Calu3 (cell line): ENCODE results near the gene RABGAP1L. TPM values are rescaled to one million over a fixed set of nuclear protein-coding genes. Genes with fewer than 3 reads are reported as not detected.

ENCODE experiments used
- Bru-seq: library from RNA; stranded (reverse); fragments of 400-500 nt; gene quantifications from one replicate; lab custom pipeline; 2021; lab: Mats Ljungman, UMichigan
- BruChase-seq, 2 experiments: library from RNA; stranded (reverse); fragments of 400-500 nt; gene quantifications; one replicate each; lab custom pipeline; 2021; lab: Mats Ljungman, UMichigan
- BruUV-seq: library from RNA; stranded (reverse); fragments of 400-500 nt; replicated peaks from 2 replicates; lab custom pipeline; 2021; lab: Mats Ljungman, UMichigan
- CTCF ChIA-PET: fragments of 300-600 bp; sonication (Branson Sonifier 250); formaldehyde crosslinking; loops from one replicate; lab custom pipeline; 2022; ENCODE audit warnings: antibody characterized with exemption; lab: Charles Lee
- DNase-seq: peaks from one replicate; pipeline ENCODE4 v3.0.0; 2022
- H3K27ac Mint-ChIP-seq: one replicate; pipeline ENCODE4 v1.8.0; 2022; ENCODE audit warnings: mixed read lengths; ENCODE audit not compliant: unreplicated experiment
- H3K27me3 Mint-ChIP-seq: one replicate; pipeline ENCODE4 v1.8.0; 2022; ENCODE audit warnings: mixed read lengths; ENCODE audit not compliant: unreplicated experiment
- H3K36me3 Mint-ChIP-seq: one replicate; pipeline ENCODE4 v1.8.0; 2022; ENCODE audit warnings: mild to moderate bottlenecking, moderate library complexity, mixed read lengths; ENCODE audit not compliant: insufficient read depth, unreplicated experiment
- H3K4me1 Mint-ChIP-seq: one replicate; pipeline ENCODE4 v1.8.0; 2022; ENCODE audit warnings: mild to moderate bottlenecking, low read depth, mixed read lengths; ENCODE audit not compliant: unreplicated experiment
- H3K4me3 Mint-ChIP-seq: one replicate; pipeline ENCODE4 v1.8.0; 2022; ENCODE audit warnings: mild to moderate bottlenecking, low read depth, moderate library complexity, mixed read lengths; ENCODE audit not compliant: unreplicated experiment
- H3K9me3 Mint-ChIP-seq: one replicate; pipeline ENCODE4 v1.8.0; 2022; ENCODE audit warnings: low read depth, mixed read lengths; ENCODE audit not compliant: unreplicated experiment
- CTCF ChIP-seq: fragments of 200-600 bp; IDR thresholded peaks from one replicate; pipeline ENCODE4 v1.8.0; 2022; ENCODE audit warnings: antibody characterized with exemption; ENCODE audit not compliant: unreplicated experiment
- intact Hi-C: fragments of 100-400 bp; cut with micrococcal nuclease; formaldehyde crosslinking; loops from one replicate; pipeline ENCODE4 v1.10.0; 2022; ENCODE audit not compliant: unreplicated experiment
- long read RNA-seq: library from polyadenylated mRNA; stranded (forward); transcript quantifications from one replicate; pipeline ENCODE4 v2.0.0, GENCODE V29; 2022
- total RNA-seq: library from RNA; stranded (reverse); gene quantifications from 2 replicates; pipeline ENCODE4 v1.2.3, GENCODE V29; 2022

RABGAP1L gene
- total RNA-seq (132 and 135 TPM in 2 replicates), Bru-seq, nascent RNA (percentile 83 among the genes with signal in this experiment), BruChase-seq, experiment 1, labeled RNA remaining after a 6-hour chase (percentile 76 among the genes with signal in this experiment), BruChase-seq, experiment 2, labeled RNA remaining after a 2-hour chase (percentile 75 among the genes with signal in this experiment)
- long read RNA-seq, full-length matches to known transcripts = 41 of 100 reads
- long read RNA-seq, partial matches to known transcripts = 10 of 100 reads
- long read RNA-seq, other reads (novel, unspliced or antisense) = 49 of 100 reads

DNA sequence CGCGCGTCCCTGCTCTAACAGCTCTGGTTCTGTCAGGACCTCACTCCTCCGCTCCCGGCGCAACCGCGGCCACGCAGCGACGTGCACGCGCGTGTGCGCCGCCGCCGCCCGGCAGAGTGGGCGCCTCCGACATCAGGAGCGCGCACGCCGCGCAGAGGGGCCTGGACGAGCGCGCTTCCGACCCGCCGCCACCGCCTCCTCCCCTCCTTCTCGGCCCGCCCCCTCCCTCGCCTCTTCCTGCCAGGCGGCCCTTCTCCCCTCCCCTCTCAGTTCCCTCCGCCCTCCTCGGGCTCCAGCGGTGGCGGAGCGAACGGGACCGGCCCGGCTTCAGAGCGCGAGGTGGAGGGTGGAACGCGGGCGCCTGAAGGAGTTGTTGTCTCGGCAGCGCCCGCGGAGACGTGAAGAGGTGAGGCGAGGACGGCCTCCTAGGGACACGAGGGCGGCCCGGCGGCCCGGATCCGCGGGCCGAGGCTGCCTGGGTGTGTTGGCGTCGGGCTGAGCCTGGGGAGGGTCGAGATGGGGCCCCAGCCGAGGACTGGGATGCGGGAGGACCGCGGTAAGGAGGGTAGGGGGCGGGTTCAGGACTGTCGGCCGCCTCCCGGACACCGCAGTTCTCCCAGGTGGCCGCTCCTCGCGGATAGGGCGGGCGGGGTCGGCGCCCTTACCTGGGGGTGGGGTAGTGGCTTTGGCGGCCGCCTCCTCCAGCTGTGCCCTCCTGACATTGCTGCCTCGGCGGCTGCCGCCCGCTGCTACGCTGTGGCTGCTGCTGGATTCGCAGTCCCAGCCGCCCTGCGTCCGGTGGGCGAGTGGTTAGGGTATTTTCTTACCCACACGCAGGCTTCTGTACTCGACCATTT is at the start of gene RABGAP1L:
Gene RABGAP1L (plus strand): TSS at position 269 of the 857 bp plus-strand sequence.
- no TSS peak for BruUV-seq
- peak; percentile 96 for DNase-seq
- Mint-ChIP-seq H3K4me1 (peaks cover 36% of the 10 kb centered on the region), H3K27ac (peak within 1 kb of the TSS; percentile 78), H3K27me3 (no peaks in the 10 kb centered on the region), H3K9me3 (no peaks in the 10 kb centered on the region), H3K4me3 (peak within 1 kb of the TSS; percentile 100), H3K36me3 (peaks cover 23% of the 10 kb centered on the region)
- intact Hi-C loops = loop anchor here (10.0 kb wide), 1 partner anchor 135 kb away; the partner anchor contains the start of gene RC3H1
- CTCF ChIA-PET = interaction anchor here (0.6 kb wide), 1 partner anchor 220 kb away, joined by 3 read pairs; no protein-coding TSS in a partner anchor
- TF ChIP-seq CTCF = no peak

GRCh38 chr1:174110053-174110452 is 49.3 kb upstream of the RABGAP1L start:
- H3K9me3 Mint-ChIP-seq = no peaks in the 10 kb centered on the region
- H3K36me3 Mint-ChIP-seq = no peaks in the 10 kb centered on the region
- intact Hi-C loops = loop anchor here (5.0 kb wide), 1 partner anchor 107 kb away; no protein-coding TSS in a partner anchor
- no TSS peak for BruUV-seq
- DNase-seq = no peak
- no peaks in the 10 kb centered on the region for H3K27me3 Mint-ChIP-seq
- no peak overlapping the region for H3K27ac Mint-ChIP-seq
- peaks cover 7% of the 10 kb centered on the region for H3K4me1 Mint-ChIP-seq
- TF ChIP-seq CTCF = no peak
- CTCF ChIA-PET = no interaction called here
- H3K4me3 Mint-ChIP-seq = no peak overlapping the region

DNA sequence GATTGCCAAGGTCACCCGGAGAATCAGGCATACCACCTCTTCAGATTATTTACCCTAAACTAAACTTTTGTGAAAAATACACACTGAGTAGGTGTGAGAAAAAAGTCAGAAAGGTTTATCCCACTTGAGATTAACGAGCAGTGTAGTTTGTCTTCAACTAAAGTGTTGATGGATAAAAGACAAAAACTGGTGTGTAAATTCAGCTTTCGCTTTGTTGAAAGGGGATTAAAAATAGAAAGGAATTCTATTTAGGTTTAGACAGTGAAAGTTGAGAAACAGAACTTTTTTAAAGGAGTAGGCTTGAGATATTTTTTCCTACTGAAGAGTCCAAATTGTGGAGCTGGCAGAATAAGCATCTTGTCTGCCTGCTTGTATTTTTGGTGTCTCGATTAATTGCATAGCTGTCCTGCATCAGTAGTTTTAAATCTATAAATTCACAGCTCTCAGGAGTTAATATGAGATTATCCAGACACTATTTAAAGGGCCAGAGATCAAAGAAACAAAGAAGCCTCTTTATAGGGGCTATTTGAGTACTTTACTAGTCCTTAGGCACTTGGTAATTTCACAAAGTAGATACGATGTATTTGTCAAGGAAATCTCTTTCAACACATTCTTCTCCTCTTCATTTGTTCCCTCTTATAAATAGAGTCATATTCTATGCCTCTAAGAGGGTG is 46.7 kb upstream of the RABGAP1L start:
- peaks cover 9% of the 10 kb centered on the region for H3K4me1 Mint-ChIP-seq
- no peaks in the 10 kb centered on the region for H3K9me3 Mint-ChIP-seq
- H3K27ac Mint-ChIP-seq = no peak overlapping the region
- TF ChIP-seq CTCF = no peak
- H3K27me3 Mint-ChIP-seq = no peaks in the 10 kb centered on the region
- intact Hi-C loops = loop anchor here (5.0 kb wide), 1 partner anchor 105 kb away; no protein-coding TSS in a partner anchor
- H3K4me3 Mint-ChIP-seq = no peak overlapping the region
- CTCF ChIA-PET = no interaction called here
- no peaks in the 10 kb centered on the region for H3K36me3 Mint-ChIP-seq
- DNase-seq = no peak
- BruUV-seq = no TSS peak

DNA sequence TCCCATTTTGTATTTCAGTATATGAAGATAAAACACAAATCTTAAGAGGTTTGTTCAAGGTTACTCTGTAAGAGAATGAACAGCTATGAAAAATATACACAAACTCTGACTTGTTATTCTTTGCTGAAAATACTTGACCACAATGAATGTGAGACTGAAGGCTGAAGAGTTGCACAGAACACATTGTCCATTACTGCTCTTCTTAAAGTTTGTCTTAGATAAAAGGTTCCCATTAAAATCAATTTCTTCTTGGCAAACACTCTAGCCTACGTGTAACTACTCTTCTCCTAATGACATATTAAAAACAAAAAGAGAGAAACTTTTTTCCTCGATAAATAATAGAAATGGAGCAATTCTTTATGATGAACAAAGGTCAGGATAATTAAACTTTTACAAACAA is 45.2 kb upstream of the RABGAP1L start:
- intact Hi-C loops = loop anchor here (5.0 kb wide), 1 partner anchor 103 kb away; no protein-coding TSS in a partner anchor
- no peak for DNase-seq
- Mint-ChIP-seq H3K27ac (no peak overlapping the region), H3K4me3 (no peak overlapping the region), H3K27me3 (no peaks in the 10 kb centered on the region), H3K36me3 (no peaks in the 10 kb centered on the region), H3K9me3 (no peaks in the 10 kb centered on the region), H3K4me1 (peaks cover 9% of the 10 kb centered on the region)
- CTCF ChIA-PET = interaction anchor here (1.0 to 1.4 kb wide), 2 partner anchors 24 to 246 kb away, joined by 3 to 4 read pairs; partner anchors contain the start of genes GAS5 and ZBTB37
- BruUV-seq = no TSS peak
- no peak for TF ChIP-seq CTCF
